H9 (cell line): ENCODE data around the gene LRP1B. TPM values are rescaled to one million over a fixed set of nuclear protein-coding genes. Genes with fewer than 3 reads are reported as not detected.

Experiments used
- DNase-seq: peaks from one replicate; pipeline ENCODE4 v3.0.0-alpha.2; 2017
- H2AFZ ChIP-seq: one replicate; pipeline ENCODE4 v1.6.1; 2013; ENCODE audit warnings: mild to moderate bottlenecking, low read length, control low read depth, moderate library complexity
- H2AK5ac ChIP-seq: 2 replicates; pipeline ENCODE4 v1.6.1; 2013; ENCODE audit warnings: low read length, control low read depth, mixed read lengths; ENCODE audit not compliant: insufficient read length
- H2BK120ac ChIP-seq: one replicate; pipeline ENCODE4 v1.6.1; 2013; ENCODE audit warnings: low read depth, mild to moderate bottlenecking, low read length, control low read depth, inconsistent platforms; ENCODE audit not compliant: poor library complexity, severe bottlenecking
- H2BK12ac ChIP-seq: 2 replicates; pipeline ENCODE4 v1.6.1; 2013; ENCODE audit warnings: low read length, control low read depth, mixed read lengths, low read depth; ENCODE audit not compliant: insufficient read length
- H2BK15ac ChIP-seq: 2 replicates; pipeline ENCODE4 v1.6.1; 2013; ENCODE audit warnings: low read depth, low read length, control low read depth
- H2BK20ac ChIP-seq: one replicate; pipeline ENCODE4 v1.6.1; 2013; ENCODE audit warnings: low read depth, mild to moderate bottlenecking, low read length, control low read depth, inconsistent platforms; ENCODE audit not compliant: poor library complexity, severe bottlenecking
- H2BK5ac ChIP-seq: 2 replicates; pipeline ENCODE4 v1.6.1; 2013; ENCODE audit warnings: low read length, control low read depth, mixed read lengths; ENCODE audit not compliant: insufficient read length
- H3K14ac ChIP-seq: 2 replicates; pipeline ENCODE4 v1.6.1; 2013; ENCODE audit warnings: low read length, control low read depth; ENCODE audit not compliant: insufficient read depth
- H3K18ac ChIP-seq: 2 replicates; pipeline ENCODE4 v1.6.1; 2013; ENCODE audit warnings: low read depth, mild to moderate bottlenecking, mixed read lengths, low read length, control low read depth; ENCODE audit not compliant: insufficient read length
- H3K23ac ChIP-seq: 2 replicates; pipeline ENCODE4 v1.6.1; 2013; ENCODE audit warnings: low read length, control low read depth, mixed read lengths, low read depth; ENCODE audit not compliant: insufficient read length
- H3K23me2 ChIP-seq: 2 replicates; pipeline ENCODE4 v1.6.1; 2013; ENCODE audit warnings: low read depth, mild to moderate bottlenecking, mixed read lengths, low read length, control low read depth; ENCODE audit not compliant: insufficient read length, poor library complexity, severe bottlenecking
- H3K27ac ChIP-seq: 2 replicates; pipeline ENCODE4 v1.5.1; 2013; ENCODE audit warnings: low read length, control low read depth, mixed read lengths, low read depth; ENCODE audit not compliant: insufficient read length
- H3K27me3 ChIP-seq: 2 replicates; pipeline ENCODE4 v1.6.1; 2013; ENCODE audit warnings: low read length, control low read depth, inconsistent platforms; ENCODE audit not compliant: insufficient read depth
- H3K4ac ChIP-seq: 2 replicates; pipeline ENCODE4 v1.6.1; 2013; ENCODE audit warnings: low read depth, mild to moderate bottlenecking, control low read depth, inconsistent platforms, low read length, moderate library complexity
- H3K4me1 ChIP-seq: 2 replicates; pipeline ENCODE4 v1.6.1; 2013; ENCODE audit warnings: low read length, control low read depth, inconsistent platforms; ENCODE audit not compliant: insufficient read depth
- H3K4me2 ChIP-seq: 2 replicates; pipeline ENCODE4 v1.6.1; 2013; ENCODE audit warnings: low read length, control low read depth, mixed read lengths; ENCODE audit not compliant: insufficient read length, insufficient read depth
- H3K56ac ChIP-seq: 2 replicates; pipeline ENCODE4 v1.6.1; 2013; ENCODE audit warnings: low read depth, mild to moderate bottlenecking, mixed read lengths, low read length, control low read depth; ENCODE audit not compliant: insufficient read length
- H3K79me1 ChIP-seq: 2 replicates; pipeline ENCODE4 v1.6.1; 2013; ENCODE audit warnings: low read depth, mild to moderate bottlenecking, moderate library complexity, low read length, control low read depth, inconsistent platforms; ENCODE audit not compliant: insufficient read depth, poor library complexity, severe bottlenecking
- H3K79me2 ChIP-seq: 2 replicates; pipeline ENCODE4 v1.6.1; 2013; ENCODE audit warnings: low read length, control low read depth, inconsistent platforms; ENCODE audit not compliant: insufficient read depth
- H3K9ac ChIP-seq: 2 replicates; pipeline ENCODE4 v1.6.1; 2013; ENCODE audit warnings: low read length, control low read depth, mixed read lengths; ENCODE audit not compliant: insufficient read length; ENCODE audit errors: extremely low read depth
- H3K9me3 ChIP-seq: one replicate; pipeline ENCODE4 v1.6.1; 2013; ENCODE audit warnings: low read depth, low read length, inconsistent platforms; ENCODE audit not compliant: control insufficient read depth
- H3T11ph ChIP-seq: one replicate; pipeline ENCODE4 v1.6.1; 2013; ENCODE audit warnings: mild to moderate bottlenecking, low read length, control low read depth, inconsistent platforms
- H4K20me1 ChIP-seq: one replicate; pipeline ENCODE4 v1.6.1; 2013; ENCODE audit not compliant: control insufficient read depth, insufficient read length, insufficient read depth
- H4K5ac ChIP-seq: 2 replicates; pipeline ENCODE4 v1.6.1; 2013; ENCODE audit warnings: low read depth, mild to moderate bottlenecking, mixed read lengths, low read length, control low read depth; ENCODE audit not compliant: insufficient read length
- H4K8ac ChIP-seq: replicated peaks from 2 replicates; pipeline ENCODE4 v1.6.1; 2013; ENCODE audit warnings: low read length, control low read depth, mixed read lengths, low read depth; ENCODE audit not compliant: insufficient read length
- H4K91ac ChIP-seq: 2 replicates; pipeline ENCODE4 v1.6.1; 2013; ENCODE audit warnings: low read depth, mild to moderate bottlenecking, moderate library complexity, mixed read lengths, low read length, control low read depth; ENCODE audit not compliant: insufficient read length
- H3K27ac Mint-ChIP-seq, 3 experiments: 2 replicates in 2 of 3; 3 replicates in 1 of 3; pipeline ENCODE4 v1.8.0; 2020 to 2021; ENCODE audit warnings: mixed read lengths in 3 of 3, mild to moderate bottlenecking in 1 of 3, moderate library complexity in 1 of 3
- H3K27me3 Mint-ChIP-seq: 2 replicates; pipeline ENCODE4 v1.8.0; 2021; ENCODE audit warnings: low read depth, mild to moderate bottlenecking, moderate library complexity, mixed read lengths
- H3K36me3 Mint-ChIP-seq, 3 experiments: 2 replicates in 2 of 3; 3 replicates in 1 of 3; pipeline ENCODE4 v1.8.0; 2020 to 2021; ENCODE audit warnings: low read depth in 3 of 3, mixed read lengths in 3 of 3; ENCODE audit not compliant: insufficient read depth in 1 of 3
- H3K4me1 Mint-ChIP-seq, 2 experiments: 2 replicates each; pipeline ENCODE4 v1.8.0; 2020; ENCODE audit warnings: mixed read lengths in 2 of 2
- H3K4me3 Mint-ChIP-seq, 2 experiments: 2 replicates in 1 of 2; 3 replicates in 1 of 2; pipeline ENCODE4 v1.8.0; 2020 to 2021; ENCODE audit warnings: mild to moderate bottlenecking in 2 of 2, mixed read lengths in 2 of 2, moderate library complexity in 1 of 2
- H3K9me3 Mint-ChIP-seq, 2 experiments: 2 replicates in 1 of 2; 3 replicates in 1 of 2; pipeline ENCODE4 v1.8.0; 2020; ENCODE audit warnings: mild to moderate bottlenecking in 2 of 2, mixed read lengths in 2 of 2, moderate library complexity in 1 of 2
- WGBS: extraction: QIAGEN DNeasy Blood & Tissue Kit; methylation state at CpG from one replicate; pipeline ENCODE4 v1.1.7; 2013; ENCODE audit warnings: missing lambda C conversion rate, low lambda C conversion rate, mixed read lengths; ENCODE audit not compliant: insufficient read length; ENCODE audit errors: extremely low coverage; 5-methylcytosine and 5-hydroxymethylcytosine counted together
- total RNA-seq: library from RNA; stranded (reverse); gene quantifications from 2 replicates; pipeline ENCODE4 v1.2.1, GENCODE V29; 2021
- TF ChIP-seq, protein P1 (sequence below): fragments of 200-600 bp; sonication (generic); conservative IDR thresholded peaks from 3 replicates; pipeline ENCODE4 v1.8.0; 2021; ENCODE audit warnings: antibody characterized with exemption, mild to moderate bottlenecking

LRP1B gene
- total RNA-seq, 1 experiment from 2014 or later: not detected

DNA sequence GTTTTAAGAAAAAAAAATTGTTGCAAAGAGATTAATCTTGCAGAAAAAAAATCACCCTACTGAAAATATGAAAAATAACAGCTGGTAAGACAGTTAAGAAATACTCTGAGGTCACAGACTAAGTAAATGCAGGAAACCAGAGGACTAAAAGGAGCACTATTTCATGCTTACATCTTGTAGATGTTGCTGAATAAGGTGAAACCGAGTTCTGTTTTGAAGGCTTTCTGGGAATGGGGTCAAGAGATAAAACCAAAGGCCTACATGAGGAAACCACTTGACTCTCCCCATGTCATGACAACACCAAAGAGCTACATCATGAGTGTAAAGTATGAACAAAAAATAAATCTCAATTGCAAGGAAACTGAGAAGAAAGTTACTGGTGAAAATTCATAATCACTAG, 197.6 kb downstream of the LRP1B start:
- no peak overlapping the region for H3T11ph ChIP-seq
- DNase-seq: no peak
- no peak overlapping the region for H2AFZ ChIP-seq
- no peak overlapping the region for H3K27ac ChIP-seq
- no peak overlapping the region for H2AK5ac ChIP-seq
- H2BK20ac ChIP-seq: no peak overlapping the region
- no peak overlapping the region for H2BK15ac ChIP-seq
- no peak overlapping the region for H2BK12ac ChIP-seq
- TF ChIP-seq, protein P1, sequence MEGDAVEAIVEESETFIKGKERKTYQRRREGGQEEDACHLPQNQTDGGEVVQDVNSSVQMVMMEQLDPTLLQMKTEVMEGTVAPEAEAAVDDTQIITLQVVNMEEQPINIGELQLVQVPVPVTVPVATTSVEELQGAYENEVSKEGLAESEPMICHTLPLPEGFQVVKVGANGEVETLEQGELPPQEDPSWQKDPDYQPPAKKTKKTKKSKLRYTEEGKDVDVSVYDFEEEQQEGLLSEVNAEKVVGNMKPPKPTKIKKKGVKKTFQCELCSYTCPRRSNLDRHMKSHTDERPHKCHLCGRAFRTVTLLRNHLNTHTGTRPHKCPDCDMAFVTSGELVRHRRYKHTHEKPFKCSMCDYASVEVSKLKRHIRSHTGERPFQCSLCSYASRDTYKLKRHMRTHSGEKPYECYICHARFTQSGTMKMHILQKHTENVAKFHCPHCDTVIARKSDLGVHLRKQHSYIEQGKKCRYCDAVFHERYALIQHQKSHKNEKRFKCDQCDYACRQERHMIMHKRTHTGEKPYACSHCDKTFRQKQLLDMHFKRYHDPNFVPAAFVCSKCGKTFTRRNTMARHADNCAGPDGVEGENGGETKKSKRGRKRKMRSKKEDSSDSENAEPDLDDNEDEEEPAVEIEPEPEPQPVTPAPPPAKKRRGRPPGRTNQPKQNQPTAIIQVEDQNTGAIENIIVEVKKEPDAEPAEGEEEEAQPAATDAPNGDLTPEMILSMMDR: no peak
- H3K9ac ChIP-seq: no peak overlapping the region
- no peaks in the 10 kb centered on the region for H3K4me1 ChIP-seq
- Mint-ChIP-seq H3K4me1 (peaks cover 0 to 3% of the 10 kb centered on the region in 2 experiments; a peak in 1 of 4 replicates), H3K9me3 (peaks cover 7 to 9% of the 10 kb centered on the region in 2 experiments; a peak in 4 of 5 replicates), H3K36me3 (peaks cover 0 to 8% (median 7%) of the 10 kb centered on the region in 3 experiments; a peak in 4 of 7 replicates), H3K4me3 (no peak overlapping the region), H3K27ac (no peak overlapping the region), H3K27me3 (no peaks in the 10 kb centered on the region)
- H3K27me3 ChIP-seq: no peaks in the 10 kb centered on the region
- H4K5ac ChIP-seq: no peak overlapping the region
- no peaks in the 10 kb centered on the region for H3K79me1 ChIP-seq
- H4K20me1 ChIP-seq: no peaks in the 10 kb centered on the region
- no peak overlapping the region for H3K14ac ChIP-seq
- H3K79me2 ChIP-seq: no peaks in the 10 kb centered on the region
- no CpG with 5 or more reads among the region's 1 CpG for WGBS
- H3K23ac ChIP-seq: no peak overlapping the region
- no peak overlapping the region for H3K4ac ChIP-seq
- no peak overlapping the region for H3K4me2 ChIP-seq
- H4K8ac ChIP-seq: no peak overlapping the region
- H3K56ac ChIP-seq: no peak overlapping the region
- no peaks in the 10 kb centered on the region for H3K9me3 ChIP-seq
- H4K91ac ChIP-seq: no peak overlapping the region
- H2BK120ac ChIP-seq: no peak overlapping the region
- no peak overlapping the region for H2BK5ac ChIP-seq
- H3K23me2 ChIP-seq: no peaks in the 10 kb centered on the region
- no peak overlapping the region for H3K18ac ChIP-seq
